HG03108 (cell line): Measurements from ENCODE around the gene JSRP1.
A peak's percentile ranks its signal among the peaks of the same experiment; 100 is the strongest.
"Not testable (repeated sequence)": the region's sequence is repeated elsewhere in the genome, so short reads cannot be mapped to it uniquely, and the experiment has no call there.

Source experiments
- ATAC-seq: cut with Tn5 transposase; IDR thresholded peaks from one replicate; pipeline ENCODE4 v1.9.1; 2021; ENCODE audit warnings: moderate library complexity; ENCODE audit not compliant: unreplicated experiment

Gene JSRP1

DNA sequence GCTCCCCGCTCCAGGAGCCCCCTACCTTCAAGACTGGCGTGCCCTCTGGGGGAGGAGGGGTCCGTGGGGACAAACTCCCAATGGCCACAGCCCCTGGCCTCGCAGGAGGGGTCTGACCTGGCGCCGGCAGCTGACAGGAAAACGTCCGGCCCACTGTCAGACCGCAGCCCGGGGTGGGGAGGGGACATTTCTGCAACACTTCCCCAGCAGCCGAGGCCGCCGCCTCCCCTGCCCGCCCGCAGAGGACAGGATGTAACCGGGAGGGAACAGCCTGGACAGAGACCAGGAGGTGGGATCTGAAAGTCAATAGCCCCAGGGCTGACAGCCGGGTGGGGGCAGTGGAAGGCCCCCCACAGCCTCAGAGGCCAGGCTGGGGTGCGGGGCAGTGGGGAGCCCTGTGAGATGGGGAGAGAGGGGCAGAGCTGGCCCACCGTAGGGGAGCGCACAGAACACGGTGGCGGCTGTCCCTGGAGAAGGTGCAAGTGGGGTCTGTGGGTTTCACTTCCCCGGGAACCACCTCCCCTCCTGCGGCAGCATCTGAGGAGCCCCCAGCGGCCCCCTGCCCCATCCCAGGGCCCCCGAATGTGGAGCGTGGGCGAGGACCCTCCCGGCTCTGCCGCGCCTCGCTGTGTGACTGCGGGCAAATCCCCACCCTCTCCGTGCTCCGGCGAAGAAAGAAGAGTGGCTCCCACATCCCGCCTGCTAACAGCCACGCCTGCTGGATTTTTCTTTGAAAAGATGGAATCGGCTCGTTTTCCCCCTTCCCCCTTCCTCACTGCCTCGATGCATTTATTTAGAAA, 26.0 kb upstream of the JSRP1 start, which contains the start of gene PEAK3:
PEAK3 (minus strand) TSS at position 114 of the 800 bp plus-strand sequence. CDS start 1,244 bp downstream, outside the sequence.
- ATAC-seq, result peak; percentile 51

DNA sequence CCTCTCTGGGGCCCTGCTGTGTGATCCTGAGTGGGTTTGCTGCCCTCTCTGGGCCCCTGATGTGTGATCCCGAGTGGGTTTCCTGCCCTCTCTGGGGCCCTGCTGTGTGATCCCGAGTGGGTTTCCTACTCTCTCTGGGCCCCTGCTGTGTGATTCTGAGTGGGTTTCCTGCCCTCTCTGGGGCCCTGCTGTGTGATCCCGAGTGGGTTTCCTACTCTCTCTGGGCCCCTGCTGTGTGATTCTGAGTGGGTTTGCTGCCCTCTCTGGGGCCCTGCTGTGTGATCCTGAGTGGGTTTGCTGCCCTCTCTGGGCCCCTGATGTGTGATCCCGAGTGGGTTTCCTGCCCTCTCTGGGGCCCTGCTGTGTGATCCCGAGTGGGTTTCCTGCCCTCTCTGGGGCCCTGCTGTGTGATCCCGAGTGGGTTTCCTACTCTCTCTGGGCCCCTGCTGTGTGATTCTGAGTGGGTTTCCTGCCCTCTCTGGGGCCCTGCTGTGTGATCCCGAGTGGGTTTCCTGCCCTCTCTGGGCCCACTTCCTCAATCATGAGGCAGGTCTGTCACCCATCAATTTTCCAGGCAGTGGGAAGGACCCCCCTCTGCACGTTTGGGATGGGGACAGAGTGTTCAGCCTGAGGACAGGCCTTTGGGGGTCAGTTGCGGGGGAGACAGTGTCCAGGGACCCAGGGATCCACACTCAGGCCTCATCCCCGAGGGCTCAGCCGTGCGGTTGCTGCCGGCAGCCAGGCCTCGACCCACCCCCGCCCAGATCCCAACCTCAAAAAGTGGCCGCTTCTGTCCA, 25.2 kb upstream of the JSRP1 start:
- ATAC-seq, result not testable (repeated sequence)

DNA sequence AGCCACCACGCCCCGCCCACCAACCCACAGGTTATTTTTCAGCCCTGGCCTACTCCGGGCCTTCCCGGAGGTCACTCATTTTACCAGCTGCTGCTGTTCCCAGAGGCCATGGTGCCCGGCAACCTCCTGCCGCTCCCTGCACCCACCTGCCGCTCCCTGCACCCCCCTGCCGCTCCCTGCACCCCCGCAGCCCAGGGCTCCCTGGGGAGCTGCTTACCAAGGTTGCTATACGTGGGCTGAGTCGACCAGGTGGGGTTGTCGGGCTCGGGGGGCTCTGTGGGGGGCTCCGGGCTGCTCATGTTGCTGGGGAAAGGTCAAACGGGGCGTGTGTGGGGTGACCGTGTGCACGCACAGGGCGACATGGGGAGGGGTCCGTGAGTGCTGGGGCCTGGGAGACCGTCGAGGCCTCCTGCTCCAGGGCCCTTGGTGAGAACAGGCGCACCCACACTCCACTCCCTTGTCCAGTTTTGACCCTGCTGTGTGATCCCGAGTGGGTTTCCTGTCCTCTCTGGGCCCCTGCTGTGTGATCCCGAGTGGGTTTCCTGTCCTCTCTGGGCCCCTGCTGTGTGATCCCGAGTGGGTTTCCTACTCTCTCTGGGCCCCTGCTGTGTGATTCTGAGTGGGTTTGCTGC, 24.5 kb upstream of the JSRP1 start:
- no peak for ATAC-seq

DNA sequence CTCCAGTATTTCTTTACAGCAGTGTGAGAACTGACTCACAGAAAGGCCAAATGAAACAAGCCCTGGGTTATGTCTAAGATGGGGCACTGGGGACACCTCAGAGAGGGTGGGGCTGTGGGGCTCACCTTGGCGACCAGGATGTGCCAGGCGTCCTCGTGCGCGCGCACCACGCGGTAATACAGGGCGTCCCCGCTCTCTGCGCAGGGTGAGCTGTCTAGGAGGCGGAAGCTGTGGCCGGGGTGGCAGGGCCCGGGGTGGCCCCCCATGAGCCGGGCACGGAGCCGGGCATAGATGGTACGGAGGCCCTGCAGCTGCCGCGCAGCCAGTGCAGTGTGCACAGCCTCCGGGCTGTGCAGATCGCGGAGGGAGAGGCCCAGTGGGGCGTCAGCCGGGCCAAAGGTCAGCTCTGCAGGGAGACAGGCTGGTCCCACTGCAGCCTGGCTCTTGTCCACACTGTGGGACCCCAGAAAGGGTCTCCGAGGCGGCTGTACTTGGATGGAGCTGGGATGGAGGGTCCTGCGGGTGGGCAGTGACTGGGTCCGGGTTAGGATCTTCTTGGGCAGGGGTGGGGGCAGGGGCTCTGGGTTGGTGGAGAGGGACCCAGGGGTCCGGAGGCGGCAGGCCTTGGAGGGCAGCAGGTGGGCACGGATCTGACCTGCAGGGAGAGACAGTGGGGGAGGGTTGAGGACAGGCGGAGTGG, 22.4 kb upstream of the JSRP1 start:
- ATAC-seq, result no peak

DNA sequence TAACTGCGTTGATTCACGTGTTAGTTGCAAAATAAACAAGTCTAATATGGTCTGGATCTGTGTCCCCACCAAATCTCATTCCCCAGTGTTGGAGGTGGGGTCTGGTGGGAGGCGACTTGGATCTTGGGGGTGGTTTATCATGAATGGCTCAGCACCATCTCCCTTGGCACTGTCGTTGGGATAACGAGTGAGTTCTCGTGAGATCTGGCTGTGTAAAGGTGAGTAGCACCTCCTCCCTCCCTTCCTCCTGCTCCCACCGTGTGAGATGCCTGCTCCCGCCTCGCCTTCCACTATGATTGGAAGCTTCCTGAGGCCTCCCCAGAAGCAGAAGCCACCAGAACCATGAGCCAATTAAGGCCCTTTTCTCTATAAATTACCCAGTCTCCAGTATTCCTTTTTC, 20.9 kb upstream of the JSRP1 start:
- ATAC-seq, result no peak

DNA sequence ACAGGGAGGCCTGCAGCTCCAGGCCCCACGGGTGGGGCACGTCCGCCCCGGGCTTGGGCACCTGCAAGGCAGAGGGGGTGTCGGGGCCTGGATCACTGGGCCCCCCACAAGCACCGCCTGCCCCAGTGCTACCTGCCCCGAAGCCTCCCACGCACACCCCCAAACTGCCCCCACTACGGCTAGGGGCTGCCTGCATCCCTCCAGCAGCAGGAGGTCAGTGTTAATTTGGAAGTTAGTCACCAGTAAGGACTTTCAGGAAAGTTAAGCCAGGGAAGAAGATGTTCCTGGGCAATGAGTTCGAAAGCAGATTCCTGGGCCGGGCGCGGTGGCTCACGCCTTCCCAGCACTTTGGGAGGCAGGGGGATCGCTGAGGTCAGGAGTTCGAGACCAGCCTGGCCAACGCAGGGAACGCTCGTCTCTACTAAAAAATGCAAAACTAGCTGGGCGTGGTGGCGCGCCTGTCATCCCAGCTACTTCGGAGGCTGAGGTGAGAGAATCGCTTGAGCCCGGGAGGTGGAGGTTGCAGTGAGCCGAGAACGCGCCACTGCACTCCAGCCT, 20.3 kb upstream of the JSRP1 start:
- ATAC-seq, result no peak

DNA sequence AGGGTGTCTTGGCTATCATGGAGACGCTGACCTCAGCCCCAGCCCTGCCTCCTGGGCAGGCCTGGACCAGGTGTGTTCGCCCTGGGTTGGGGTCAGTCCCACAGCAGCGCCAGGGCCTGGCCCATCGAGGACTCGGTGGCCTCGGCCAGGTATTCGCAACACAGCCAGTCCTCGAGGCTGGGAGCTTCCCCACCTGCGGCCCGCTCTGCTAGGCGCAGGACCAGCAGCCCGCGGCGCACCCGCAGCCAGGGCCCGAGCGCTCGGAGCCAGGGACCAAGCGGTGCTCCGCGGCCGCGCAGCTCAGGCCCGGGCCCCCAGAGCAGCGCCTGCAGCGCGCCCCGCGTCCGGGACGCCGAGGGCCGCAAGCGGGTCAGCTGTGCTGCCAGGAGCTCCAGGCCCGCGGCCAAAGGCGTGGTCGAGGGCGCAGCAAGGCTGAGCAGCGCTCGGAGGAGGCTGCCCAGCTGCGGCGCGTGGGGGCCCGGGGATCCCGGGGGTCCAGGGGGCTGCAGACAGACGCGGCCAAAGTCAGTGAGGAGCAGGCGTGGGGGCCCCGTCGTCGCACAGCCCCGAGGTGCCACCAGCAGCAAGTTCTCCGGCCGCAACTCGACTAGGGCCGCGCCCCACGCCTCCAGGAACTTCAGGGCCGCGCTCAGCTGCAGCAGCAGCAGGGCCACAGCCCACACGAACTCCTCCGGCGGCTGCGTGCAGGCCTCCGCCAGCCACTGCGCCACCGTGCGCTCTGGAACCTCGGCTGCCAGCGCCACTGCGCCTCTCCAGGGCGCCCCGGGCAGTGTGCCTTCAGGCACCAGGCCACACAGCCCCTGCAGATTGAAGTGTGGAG, 19.6 kb upstream of the JSRP1 start:
- no peak for ATAC-seq

DNA sequence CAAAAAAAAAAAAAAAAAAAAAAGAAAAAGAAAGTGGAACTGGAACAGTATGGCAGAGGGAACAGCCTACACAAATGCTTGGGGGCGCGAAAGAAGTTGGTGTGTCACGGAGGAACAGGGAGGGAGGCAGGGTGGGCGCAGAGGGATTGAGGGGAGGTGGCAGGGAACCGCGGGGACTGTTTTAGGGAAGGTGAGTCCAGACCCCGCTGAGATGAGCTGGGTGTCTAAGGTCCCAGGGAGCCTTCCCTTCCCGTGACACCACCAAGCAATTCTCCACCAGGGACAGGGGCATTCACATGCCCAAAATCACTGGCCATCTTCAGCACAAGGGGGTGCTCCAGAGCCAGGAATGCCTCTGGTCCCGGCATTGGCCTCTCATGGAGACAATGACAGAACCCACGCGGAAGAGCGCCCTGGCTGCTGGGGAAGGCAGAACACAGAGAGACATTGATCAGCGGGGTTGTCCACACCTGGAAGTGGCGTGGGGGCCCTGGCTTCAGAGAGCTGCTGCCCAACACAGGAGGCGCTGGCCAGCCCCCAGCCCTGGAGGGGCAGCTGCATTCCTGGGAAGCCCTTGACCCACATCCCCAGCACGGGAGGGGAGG, 18.8 kb upstream of the JSRP1 start:
- no peak for ATAC-seq

DNA sequence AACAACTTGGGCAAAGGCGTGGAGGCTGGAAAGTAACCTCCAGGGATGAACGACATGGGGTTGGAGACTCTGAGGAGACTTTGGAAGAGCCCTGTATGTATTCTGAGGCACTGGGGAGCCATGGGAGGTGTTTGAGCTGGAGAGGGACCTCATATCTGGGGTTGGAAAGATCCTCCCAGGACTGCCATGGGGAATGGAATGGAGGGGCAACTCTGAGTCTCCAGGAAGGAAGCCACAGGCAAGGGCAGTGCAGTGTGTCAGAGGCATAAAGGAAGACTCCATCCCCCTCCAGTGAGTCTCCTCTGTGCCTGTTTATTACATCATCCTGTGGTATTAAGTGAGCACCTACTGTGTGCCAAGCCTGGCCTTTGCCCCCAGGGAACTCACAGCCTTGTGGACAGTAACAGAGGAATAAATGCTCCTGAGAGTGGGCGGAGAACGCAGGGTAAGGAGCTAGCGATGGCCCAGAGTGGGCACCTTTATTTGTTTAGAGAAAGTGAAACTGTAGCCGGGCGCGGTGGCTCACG, 18.0 kb upstream of the JSRP1 start:
- no peak for ATAC-seq

DNA sequence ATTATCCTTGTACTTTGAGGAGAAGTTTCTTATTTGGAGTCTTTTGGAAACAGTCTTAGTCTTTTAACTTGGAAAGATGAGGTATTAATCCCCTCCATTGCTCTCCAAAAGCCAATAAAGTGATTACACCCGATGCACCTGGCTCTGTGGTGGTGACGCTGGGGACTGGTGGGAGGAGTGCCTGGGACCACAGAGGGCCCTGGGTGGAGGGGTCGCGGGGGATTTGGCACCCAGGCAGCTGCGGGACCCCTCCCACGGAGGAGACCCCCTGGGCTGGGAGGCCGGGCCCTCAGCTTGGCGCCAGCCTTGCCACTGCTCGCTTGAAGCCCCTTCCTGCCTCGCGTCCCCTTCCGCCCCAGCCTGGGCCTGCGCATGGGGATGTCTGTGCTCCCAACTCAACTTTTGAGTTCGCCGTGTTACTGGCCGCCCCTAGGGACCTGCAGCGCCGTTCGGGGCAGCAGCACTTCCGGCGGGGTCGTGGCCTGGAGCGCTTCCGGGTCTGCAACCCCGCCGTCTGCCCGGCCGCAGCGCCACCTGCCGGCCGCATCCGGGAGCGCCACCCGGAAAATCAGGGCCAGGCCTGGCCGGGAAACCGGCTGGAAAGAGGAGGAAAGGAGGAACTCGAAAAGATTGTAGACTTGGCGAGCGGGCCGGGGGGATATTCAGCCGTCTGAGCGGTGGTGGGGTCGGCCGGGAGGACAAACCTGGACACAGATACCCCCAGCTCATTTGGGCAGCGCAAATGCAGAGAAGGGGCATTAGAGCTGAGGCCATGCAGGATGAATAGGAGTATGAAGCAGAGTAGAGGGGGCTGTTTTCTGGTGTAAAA, 17.4 kb upstream of the JSRP1 start:
- peak; percentile 27 for ATAC-seq

DNA sequence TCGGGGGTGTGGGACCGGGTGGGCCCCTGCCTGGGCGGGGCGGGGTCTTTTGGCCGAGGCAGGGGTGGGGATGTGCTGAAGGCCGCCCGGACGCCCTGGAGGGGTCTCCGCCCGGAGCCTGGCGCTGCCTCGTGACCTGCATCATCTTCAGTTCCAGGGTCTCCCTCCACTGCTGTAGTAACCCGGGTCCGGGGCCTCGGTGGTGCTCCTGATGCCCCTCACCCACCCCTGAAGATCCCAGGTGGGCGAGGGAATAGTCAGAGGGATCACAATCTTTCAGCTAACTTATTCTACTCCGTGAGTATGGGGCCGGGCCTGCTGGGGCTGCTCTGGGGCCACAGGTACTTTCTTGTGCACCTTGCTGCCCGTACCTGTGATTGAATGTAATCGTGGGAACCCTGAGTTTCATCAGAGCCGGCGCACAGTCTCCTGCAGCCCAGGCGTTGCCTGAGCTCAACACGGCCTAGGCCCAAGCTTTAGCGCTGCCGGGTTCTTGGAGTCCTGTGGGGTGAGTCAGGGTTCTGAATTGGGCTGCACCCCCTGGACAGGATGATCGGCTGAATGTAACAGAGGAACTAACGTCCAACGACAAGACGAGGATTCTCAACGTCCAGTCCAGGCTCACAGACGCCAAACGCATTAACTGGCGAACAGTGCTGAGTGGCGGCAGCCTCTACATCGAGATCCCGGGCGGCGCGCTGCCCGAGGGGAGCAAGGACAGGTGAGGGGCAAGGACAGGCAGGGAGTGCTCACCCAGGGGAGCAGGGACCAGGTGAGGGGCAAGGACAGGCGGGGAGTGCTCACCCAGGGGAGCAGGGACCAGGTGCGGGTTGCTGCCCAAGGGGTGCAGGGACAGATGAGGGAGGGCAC, 15.3 kb upstream of the JSRP1 start:
- ATAC-seq, result no peak

DNA sequence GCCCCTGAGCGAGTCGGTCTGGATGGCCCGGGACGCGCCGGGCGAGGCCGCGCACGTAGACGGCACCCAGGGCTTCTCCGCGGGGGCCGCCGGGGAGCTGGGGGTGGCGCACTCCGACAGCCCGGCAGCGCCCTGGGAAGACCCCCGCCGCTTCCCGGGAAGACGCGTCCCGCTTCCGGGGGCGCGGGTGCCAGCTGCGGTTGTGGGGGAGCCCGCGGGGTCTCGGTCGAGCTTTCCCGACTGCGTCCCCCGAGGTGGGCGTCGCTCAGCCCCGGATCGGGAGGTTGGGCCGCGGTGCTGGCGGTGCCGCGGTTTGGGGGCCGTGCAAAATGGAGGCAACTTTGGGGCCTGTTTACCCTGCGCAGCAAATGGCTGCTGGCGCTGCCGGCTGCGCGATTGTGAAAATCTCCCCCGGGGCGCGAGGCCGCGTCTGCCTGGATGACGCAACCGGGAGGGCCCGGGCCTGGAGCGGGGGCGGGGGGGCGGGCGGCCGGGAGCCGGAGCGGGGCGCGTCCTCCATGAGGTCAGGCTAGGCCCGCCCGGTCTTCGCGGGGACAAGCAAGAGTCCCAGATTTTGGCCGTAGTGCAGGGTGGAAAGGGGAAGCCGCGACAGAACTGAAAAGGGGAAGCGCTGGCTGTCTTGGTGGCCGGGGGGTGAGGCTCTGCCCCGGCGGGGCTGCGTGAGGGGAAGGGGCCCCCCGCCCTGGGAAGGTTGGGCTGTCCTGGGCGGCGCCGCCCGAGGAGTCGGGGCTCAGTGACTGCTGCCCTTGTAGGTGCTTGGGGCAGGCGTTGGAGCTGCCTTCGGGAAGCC, 14.4 kb upstream of the JSRP1 start:
- no peak for ATAC-seq

DNA sequence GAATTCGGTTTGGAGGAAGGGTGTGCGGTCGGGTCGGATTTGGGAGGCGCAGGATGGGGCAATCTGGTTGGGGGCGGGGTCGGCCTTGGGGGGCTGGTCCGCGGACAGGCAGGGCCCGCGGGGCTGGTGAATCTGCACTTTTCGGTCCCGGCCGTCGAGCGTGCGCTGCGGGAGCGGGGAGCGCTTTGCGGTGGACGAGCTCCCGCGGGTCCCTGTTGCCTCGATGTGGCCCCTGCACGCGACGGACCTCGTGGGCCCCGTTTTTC, 13.9 kb upstream of the JSRP1 start:
- no peak for ATAC-seq

DNA sequence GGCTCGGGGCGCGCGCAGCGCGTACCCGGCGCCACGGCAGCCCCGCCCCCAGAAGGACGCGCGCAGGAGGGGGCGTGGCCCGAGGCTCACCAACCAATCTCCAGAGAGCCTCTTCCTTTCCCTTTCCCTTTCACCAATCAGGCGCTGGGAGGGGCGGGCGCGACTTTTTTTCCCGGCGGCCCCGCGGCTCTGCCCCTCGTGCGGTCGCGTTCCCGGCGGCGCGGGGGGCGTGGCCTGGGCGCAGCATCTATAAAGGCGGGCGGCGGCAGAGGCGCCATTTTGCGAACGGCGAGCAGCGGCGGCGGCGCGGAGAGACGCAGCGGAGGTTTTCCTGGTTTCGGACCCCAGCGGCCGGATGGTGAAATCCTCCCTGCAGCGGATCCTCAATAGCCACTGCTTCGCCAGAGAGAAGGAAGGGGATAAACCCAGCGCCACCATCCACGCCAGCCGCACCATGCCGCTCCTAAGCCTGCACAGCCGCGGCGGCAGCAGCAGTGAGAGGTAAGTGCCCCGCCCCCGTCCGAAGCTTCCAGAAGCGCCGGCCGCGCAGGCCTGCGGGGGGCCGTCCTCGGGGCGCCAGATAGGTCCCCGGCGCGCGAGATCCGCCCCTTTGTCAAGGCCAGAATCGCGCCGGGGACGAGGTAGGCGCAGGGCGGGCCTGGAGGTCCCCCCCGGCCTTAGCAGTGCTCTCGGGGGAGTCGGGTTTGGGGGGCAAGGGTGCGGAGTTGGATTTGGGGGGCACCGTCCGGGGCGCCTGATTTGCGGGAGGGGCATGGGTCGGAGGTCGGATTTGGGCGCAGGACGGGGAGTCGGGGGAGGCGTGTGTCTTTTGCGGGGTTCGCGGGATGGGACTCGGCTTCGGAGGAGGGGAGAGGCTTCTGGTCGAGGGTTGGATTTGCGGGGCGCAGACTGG, 13.3 kb upstream of the JSRP1 start:
- peak; percentile 38 for ATAC-seq

DNA sequence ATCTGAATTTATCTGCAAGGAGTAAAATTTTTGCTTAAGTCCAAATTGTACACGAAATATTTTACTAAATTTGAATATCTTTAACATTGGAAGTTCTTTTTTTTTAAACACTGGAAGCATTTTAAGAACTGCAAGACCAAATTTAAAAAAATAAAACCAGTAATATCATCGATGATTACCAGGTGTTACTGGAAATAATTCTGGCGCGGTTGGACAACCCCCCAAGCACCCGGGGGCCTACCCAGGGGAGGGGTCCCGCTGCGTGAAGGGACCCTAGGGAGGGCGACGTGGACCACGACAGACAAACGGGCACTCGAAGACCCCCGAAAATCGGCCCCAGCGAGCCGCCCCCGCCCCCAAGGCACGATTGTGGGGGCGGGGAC, 12.6 kb upstream of the JSRP1 start:
- no peak for ATAC-seq

DNA sequence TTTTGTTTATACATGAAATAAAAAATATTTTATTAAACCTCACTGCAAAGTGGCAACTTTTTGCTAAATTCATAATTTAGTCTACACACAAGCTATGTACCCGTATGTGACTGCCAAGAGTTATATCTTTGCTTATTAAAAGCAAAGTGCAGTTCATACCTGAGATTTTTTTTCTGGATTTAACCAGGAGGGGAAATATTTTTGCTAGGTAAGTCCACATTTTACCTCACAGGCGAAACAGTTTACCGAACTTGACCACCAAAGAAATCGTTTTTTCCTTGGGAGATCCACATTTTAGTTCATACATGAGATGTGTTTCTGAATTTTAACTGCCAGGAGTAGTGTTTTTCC, 12.2 kb upstream of the JSRP1 start:
- no peak for ATAC-seq
